HG02870 (cell line): ENCODE results near the gene RIMS3.
"Not testable (repeated sequence)": the region's sequence is repeated elsewhere in the genome, so short reads cannot be mapped to it uniquely, and the experiment has no call there.

Source experiments
- ATAC-seq: cut with Tn5 transposase; IDR thresholded peaks from one replicate; pipeline ENCODE4 v1.9.1; 2021; ENCODE audit warnings: mild to moderate bottlenecking, moderate library complexity; ENCODE audit not compliant: unreplicated experiment

The RIMS3 gene

DNA sequence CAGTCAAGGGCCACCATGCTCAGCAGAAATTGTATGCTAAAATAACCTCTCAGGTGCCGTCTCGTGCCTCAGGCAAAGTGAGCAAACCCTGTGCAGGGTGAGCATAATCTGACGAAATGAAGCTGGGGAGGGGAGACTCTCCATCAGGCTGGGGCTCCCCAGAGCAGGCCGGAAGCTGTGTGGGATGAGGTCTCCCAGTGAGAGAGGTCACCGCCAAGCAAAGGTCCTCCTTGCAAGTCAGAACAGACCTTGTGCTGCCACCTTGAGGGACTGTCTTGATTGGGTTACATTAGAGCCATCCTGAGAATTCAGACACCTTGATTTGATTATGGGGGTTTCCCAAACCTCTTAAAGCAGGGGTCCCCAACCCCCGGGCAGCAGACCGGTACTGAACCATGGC, 69.9 kb downstream of the RIMS3 start:
- no peak for ATAC-seq

DNA sequence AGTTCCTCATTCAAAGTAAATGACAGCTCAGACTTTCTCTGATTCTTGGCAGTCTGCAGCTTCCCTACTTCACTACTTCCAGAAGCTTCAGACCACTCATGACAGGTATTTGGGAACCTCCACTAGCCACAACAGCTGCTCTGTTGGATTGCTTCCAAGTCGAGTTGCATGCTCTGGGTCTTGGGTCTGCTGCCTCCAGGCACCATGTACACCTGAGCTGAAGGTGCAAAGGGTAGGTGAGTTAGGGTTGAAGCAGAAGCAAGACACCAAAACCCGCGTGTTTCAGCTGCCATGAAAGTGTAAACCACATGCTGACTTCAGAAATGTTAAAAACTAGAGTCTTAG, 71.3 kb downstream of the RIMS3 start:
- ATAC-seq, result no peak

DNA sequence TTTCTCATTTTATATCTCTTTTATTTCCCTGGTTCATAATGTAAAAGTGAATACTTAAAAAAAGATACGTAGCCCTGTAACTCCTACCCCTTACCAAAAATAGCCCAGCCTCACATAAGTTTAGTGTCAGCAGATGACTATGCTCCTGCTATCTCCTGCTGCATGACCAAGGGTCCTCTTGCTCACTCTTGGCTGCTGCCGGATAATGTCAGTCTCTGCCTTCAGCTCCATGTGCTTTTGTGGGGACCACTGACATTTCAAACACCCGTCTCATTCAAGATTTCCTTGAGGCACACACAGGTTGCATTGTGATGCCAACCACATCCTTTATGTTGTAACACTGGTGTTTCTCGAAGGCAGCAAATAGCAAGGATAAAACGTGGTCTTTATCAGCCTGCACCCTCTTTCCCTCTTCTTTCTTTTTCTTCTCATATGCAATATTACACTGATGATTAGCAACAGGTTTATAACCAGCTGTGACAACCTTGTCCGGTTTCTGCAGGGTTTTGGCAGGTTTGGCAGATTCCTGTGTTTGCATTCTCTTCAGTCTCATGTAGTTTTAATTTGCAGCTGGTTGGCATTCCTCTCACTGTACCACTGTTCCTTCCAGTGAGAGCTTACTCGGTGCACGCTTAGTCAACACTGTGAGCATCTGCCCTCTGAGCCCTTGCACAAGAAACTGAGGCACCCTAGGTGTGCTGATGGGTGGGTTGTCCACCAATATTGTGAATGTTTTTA, 71.9 kb downstream of the RIMS3 start:
- ATAC-seq, result no peak

DNA sequence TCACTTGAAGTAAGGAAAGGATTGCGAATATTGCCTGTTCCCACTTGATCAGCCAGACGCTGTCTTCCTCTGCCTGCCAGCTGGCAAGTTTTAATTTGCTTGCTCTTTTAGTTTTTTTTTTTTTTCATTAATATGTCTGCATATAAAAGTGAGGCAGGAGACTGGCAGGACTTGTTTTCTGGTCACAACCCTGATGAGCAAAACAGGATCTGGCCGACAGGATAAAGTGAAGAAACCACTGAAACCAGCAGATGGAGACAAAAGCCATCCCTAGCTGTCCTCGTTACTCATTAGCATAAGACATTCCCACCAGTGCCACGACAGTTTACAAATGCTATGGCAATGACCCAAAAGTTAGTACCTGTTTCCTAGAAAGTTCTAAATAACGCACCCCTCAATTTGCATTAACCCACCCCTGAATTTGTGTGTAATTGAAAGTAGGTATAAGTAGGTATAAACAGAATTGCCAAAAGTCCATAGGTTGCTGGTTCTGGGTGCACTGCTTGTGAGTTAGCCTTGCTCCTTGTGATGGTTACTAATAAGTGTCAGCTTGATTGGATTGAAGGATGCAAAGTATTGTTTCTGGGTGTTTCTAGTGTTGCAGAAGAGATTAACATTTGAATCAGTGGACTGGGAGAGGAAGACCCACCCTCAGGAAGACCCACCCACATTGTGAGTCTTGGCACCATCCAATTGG, 73.2 kb downstream of the RIMS3 start:
- ATAC-seq, result no peak

DNA sequence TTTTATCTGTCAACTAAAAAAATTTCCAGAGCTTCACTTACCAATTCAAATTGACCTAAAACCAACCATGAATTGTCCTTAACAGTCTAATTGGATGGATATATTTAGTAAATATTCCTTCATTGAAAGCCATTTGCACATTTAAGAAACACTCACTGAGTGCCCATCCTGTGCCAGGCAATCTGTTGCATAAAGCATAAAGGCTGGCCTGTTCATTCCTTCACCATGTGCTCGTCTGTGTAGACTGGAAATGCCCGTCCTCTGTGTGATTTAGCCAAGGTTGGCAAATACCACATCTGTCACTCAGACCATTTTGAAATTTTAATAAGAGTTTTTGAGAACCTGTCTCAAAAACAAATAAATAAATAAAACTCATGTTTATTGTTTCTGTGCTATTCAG, 76.9 kb downstream of the RIMS3 start:
- no peak for ATAC-seq

DNA sequence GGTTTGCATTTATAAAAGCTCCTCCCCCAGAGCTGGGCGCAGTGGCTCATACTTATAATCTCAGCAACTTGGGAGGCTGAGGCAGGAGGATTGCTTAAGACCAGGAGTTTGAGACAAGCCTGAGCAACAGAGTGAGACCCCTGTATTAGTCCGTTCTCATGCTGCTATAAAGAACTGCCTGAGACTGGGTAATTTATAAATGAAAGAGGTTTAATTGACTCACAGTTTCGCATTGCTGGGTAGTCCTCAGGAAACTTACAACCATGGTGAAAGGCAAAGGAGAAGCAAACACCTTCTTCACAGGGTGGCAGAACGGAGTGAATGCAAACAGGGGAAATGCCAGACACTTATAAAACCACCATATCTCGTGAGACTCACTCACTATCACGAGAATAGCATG, 81.5 kb downstream of the RIMS3 start:
- ATAC-seq, result no peak

DNA sequence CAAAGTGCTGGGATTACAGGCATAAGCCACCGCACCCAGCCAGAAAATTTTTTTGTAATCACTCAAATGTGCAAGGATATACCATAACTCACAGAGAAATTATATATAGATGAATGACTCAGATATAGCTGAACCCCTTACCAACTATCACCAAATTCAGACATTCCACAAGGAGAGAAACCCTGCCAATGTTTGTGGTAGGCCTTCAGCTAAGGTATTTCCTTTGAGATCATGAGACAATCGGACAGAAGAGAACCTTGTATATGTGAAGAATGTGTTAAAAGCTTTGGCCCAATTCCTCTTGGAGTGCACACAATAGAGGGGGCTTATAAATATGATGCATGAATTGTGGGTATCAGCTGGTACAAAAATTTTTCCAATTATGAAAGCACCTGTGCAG, 83.4 kb downstream of the RIMS3 start:
- ATAC-seq, result no peak

DNA sequence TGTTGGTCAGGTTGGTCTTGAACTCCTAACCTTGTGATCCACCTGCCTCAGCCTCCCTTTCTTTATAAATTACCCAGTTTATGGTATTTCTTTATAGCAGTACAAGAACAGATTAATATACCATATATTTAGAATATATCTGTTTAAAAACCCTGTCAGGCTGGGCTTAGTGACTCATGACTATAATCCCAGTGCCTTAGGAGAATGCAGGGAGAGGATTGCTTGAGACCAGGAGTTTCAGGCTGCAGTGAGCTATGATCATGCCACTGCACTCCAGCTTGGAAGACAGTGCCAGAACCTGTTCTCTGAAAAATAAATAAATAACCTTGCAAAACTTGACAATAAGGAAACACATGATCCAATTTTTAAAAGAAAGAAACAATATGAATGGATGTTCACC, 90.1 kb downstream of the RIMS3 start:
- no peak for ATAC-seq

DNA sequence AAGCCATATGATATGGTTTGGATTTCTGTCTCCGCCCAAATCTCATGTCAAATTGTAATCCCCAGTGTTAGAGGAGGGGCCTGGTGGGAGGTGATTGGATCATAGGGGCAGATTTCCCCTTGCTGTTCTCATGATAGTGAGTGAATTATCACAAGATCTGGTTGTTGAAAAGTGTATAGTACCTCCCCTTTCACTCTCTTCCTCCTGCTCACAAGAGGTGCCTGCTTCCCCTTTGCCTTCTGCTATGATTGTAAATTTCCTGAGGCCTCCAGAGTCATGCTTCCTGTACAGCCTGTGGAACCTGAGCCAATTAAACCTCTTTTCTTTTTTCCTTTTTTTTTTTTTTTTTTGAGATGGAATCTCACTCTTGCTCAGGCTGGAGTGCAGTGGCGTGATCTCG, 90.7 kb downstream of the RIMS3 start:
- ATAC-seq, result not testable (repeated sequence)
